Glomerular visceral epithelial cell (primary cell): ENCODE results near the gene NR4A1.

Source experiments
- DNase-seq: peaks from one replicate; pipeline ENCODE4 v3.0.0-alpha.2; 2016; ENCODE audit errors: extremely low spot score

The NR4A1 gene

DNA sequence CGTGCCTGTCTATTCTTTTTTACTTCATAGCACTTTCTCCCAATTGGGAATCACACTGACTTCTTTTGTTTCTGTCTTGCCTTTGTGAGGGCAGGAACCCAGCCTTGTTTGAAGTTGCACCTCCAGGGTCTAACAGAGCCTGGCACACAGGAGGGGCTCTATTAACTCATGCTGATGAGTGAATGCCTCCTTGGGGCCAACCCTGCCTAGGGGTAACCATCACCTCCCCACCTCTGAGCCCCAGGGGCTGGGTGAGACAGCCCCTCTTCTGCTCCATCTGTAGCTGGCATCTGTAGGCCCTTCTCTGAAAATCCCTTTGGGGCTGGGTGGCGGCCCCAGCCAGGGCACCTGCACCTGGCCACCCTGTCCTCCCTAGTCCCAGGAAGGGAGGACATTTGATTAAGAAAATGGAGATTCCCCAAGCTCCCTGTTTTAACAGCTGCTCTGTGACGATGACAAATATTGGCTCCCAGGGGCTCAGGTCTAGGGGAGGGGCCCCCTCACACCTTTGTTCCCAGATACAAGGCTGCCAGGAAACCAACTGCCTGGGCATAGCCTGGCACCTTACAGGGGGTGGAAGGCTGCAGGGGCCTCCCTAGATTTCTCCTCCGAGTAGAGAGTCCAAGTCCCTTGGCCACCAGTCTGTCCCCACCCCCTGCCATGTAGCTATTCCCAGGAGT is 32.7 kb upstream of the NR4A1 start:
- no peak for DNase-seq

DNA sequence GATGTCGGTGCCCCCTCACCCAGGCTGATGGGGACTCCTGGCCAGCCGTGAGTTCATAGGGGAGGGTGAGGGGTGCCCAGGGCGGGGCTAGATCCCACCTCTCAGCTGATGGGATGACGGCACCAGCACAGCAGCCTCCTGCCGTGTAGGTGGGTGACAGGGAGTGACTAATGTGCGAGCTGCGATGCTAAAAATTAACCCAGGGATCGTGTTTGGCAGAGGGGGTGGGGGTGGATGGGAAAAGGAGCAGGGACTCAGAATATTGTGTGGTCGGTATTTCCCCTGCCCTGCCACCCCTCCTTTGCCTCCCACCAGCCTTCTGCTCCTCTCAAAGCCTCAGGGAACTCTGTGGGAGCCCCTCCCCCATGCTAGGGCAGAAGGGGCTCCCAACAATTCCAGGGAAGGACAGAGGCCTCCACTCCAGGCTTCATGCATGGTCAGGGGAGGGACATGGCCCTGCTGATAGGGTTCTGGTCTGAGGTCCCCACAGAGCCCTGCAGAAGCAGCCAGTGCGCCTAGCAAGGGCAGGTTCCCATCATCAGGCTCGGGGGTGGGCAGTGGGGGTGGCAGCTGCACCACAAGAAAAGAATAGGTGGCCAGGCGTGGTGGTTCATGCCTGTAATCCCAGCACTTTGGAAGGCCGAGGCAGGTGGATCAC is 32.0 kb upstream of the NR4A1 start:
- peak; percentile 61 for DNase-seq

DNA sequence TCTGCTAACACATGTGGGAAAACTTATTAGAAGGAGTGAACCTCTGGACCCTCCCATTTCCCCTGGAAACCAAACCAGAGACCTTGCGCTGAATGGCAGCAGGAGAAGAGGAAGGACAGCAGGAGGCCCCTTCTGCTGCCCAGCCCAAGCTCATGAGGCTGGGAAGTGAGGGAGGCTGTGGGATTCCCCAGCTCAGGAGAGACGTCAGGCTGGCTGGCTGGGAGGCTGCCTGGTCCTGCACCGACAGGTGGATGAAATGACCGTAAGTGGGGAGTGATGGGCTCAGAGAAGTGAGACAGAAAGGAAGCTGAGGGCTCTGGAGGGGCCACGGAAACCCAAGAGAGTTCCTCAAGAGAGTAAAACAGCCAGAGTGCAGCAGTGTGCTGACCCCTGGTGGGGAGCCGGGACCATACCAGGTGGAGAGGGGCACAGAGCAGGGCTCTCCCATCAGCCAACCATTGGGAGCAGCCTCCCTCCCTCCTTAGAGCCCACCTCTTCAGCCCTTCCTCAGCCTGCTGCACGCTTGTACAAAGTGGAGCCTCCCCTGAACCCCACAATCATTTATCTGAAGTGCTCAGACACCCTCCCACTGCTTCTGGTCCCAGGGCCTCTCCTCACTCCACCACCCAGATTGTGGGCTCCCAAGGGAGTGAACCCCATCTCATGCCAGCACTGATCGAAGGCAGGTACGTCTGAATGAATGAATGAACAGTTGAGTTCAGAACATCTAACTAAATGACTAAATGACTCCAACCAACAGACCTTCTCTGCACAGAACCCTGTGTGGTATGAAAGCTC is 30.5 kb upstream of the NR4A1 start:
- DNase-seq, result peak; percentile 54

DNA sequence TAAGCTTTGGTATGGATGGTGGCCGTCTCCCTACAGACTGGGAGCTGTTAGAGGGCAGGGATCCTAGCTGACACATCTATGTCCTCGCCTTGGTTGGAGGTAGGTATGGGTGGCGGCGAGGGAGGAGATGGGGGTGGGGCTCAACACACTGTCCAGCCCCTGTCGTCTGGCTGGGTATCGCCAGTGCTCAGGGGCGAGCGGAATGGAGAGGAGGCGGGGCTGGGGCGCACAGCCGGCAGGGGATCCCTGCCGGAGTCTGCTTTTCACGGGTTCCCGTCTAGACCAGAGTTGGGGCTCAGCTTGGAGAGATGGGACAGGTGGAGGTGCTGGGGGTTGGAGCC is 28.4 kb upstream of the NR4A1 start:
- DNase-seq, result no peak

DNA sequence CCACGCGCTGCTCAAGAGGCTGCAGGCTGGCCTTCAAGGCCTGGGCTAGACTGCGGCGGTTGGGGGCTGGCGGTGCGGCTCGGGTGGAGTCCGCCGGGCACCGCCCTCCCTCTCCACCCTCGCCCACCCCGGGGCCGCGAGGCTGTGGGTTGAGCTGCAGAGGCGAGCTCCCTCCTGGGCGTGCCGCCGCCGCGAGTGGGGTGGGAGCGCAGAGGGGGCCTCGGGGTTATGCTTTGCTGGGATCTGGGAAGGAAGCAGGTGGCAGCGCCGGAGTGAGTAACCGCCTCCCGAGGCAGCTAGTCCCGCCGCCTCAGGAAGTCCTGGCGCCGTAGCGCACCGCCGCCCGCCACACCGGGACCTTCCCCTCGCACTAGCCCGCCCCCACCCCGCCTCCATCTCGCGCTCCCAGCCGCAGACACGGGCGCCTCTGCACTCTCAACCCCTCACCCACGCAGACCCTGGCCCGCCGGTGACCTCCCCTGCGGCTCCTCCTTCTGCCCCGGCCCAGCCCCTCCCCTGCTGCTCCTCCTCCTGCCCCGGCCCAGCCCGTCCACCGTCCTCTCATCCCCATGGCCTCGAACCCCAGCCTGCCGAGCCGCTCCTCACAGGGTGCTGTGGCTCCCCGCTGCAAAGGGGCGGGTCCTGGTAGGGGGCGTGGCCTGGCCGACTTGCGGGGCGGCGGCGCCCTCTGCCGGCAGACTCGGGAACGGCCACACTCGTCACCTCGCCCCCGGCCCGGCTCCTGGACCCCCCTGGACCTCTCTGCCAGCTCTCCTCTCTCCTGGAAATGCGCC is 27.9 kb upstream of the NR4A1 start:
- DNase-seq, result peak; percentile 80

DNA sequence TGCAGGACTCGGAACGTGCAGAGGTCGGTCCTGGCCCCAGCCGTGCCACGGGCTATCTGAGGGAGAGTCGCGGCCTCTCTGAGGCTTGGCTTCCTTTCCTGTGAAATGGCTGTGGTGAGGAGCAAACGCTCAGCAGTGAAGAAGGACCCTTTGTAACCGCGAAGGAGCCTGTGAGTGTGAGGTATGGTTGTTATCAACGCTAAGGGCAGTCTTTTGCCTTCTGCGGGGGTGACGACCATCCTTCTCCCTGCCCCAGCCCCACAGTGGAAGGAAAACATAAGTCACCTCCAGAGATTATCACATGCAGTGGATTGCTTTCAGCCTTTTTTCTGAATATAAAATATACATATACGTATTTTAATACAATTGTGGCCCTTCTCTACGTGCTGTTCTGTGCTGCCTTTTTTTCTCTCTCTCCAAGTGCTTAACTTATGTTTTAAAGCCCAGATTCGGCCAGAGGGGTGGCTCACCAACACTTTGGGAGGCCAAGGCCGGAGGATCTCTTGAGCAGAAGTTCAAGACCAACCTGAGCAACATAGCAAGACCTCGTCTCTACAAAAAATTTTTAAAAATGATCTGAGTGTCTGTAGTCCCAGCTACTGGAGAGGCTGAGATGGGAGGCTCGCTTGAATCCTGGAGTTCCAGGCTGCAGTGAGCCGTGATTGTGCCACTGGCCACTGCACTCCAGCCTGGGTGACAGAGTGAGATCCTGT is 27.1 kb upstream of the NR4A1 start:
- DNase-seq, result no peak

DNA sequence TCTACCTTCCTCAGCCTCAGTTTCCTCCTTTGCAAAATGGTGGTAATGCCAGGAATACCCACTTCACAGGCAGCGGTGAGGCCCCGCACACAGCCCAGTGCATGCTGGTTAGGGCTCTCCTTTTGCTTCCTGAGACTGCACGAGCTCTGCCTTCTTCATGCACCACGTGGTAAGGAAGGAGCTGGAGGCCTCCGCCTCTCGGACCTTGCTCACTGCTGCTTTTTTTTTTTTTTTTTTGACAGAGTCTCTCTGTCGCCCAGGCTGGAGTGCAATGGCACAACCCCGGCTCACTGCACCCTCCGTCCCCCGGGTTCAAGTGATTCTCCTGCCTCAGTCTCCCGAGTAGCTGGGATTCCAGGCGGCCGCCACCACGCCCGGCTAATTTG is 26.4 kb upstream of the NR4A1 start:
- no peak for DNase-seq

DNA sequence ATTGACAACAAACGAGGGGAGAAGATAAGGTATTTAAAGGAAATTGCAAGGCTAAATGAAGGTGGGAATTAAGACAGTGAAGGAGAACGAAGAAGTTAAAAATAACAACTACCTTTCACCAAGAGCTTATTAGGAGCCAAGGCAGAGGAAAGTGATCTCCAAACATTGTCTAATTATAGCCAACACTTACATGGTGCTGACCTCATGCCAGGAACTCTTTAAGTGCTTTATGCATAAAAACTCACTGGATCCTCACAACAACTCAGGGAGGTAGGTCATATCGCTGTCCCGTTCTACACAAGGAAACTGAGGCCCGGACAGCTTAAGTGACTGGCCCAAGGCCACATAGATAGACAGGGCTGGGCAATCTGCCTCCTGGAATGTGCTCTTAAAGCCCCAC is 25.0 kb upstream of the NR4A1 start:
- DNase-seq, result no peak

DNA sequence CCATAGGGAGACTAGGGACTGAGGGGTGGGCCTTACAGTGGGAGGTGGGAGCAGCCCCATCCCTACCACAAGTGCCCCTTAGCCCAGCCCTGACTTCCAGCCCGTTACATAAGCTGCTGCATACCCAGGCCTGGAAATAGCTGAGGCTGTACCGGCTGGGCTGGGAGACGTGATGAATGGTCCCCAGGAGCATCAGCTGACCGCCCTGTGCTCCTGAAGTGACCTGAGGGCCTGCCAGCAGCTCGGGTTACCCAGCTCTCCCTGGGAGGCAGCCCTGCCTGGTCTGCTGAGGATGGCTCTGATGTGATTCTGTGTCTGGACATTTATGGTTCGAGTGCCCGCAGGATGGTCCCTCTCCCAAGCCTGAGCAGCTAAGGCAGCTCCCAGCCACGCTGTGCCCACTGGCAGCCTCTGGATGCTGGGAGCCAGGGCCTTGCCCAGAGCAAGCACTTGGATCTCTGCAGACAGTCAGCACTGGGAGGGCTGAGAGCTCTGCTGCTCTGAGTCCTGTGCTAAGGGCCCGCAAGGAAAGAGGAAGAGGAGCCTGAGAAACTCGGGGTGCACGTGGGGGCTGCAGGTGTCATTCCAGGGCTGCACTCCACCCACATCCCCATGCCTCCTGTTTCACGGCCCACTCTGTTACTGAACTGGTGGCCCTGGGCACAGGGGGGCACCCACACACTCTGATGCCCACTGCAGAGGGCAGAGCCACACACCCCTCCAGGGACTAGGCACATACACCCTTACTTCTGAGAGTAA is 24.0 kb upstream of the NR4A1 start:
- DNase-seq, result no peak

DNA sequence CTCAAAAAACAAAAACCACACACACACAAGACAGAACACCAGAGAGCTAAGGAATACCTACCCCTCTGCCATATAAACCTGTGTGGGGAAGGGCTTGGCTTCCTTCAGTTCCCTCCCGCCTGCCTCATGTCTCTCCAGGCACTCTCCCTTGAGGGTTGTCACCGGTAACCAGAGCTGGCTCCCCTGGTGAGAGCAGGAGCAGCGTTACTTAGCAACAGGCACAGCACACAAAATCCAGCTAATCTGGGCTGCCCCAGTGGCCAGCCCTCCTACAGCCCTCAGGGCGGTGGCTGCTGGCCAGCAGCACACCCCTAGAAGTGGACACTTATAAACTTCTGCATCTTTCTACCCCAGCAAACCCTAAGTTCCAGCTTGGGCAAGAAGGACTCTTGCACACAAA is 21.6 kb upstream of the NR4A1 start:
- DNase-seq, result peak; percentile 31

DNA sequence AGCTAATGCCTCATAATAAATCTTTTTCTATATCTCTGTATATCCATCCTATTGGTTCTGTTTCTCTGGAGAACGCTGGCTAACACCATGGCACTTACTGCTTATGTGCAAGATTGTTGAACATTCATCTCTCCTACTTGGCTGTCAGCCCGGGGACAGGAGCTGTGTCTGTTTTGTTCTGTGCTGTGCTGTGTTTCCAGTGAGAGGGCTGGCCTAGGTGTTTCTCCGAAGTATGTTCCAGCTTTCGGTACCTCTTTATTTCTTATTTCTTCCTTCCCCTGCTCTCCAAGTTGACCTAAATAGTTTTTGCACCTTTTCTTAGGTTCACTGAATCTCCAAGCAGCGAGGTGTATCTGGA is 18.8 kb upstream of the NR4A1 start:
- DNase-seq, result no peak

DNA sequence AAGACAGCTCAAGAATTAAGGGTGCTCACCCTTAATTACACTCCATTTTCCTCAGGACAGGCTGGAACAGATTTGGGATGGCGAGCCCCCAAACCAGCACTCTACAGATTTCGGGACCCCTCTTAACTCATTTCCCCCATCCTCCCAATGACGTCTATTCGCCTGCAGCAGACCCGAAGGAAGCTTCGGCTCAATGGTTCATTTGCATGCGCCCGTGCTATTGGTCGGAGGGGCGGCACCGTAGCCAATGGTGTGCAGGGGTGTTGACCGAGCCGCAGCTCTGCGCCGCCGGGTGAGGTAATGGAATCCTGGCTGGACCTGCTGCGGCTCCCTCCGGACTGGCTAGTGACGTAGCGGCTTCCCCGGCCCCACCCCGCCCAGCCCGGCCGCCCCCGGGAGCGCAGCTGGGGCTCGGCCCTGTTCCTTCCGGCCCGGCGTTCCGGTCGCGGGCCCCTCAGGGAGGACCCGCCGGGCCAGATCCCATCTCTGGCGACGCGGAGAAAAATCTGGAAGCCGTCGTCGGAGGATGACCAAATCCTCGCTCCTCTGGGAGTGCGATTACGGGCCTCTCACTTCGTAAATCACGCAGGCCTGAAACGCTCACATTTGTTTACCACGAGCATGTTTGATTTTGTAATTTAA is 18.3 kb upstream of the NR4A1 start:
- DNase-seq, result peak; percentile 95

DNA sequence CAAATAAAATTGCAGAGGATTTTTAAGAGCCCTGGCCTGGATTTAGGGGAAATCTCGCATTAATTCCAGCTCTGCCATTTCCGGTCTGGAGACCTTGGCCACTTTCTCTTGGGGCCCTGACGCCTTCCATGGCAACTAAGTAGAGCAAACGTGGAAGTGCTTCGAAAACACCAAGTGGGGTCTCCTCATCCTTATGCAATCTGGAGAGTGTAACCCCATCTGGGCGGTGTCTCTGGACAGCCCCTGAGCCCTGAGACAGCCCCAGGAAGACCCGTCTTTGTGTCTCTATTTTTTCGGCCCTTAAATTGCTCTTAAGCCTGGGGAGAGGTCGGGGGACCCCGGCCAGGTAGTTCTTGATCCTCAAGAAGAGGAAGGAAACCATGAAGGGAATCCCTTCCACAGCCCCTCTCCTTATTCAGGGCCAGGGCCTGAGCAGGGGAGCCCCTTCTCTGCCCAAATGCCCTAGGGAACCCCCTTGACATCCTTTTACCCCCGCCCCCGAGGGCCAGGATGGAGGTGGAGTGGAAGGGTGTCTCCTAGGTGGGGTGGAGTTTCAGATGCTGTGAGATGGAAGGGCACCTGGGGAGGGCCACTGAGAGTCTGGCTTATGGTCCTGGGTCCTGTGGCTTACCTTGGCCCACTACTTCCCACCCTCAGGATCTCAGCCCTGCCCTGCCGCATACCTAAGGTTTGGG is 17.6 kb upstream of the NR4A1 start:
- no peak for DNase-seq

DNA sequence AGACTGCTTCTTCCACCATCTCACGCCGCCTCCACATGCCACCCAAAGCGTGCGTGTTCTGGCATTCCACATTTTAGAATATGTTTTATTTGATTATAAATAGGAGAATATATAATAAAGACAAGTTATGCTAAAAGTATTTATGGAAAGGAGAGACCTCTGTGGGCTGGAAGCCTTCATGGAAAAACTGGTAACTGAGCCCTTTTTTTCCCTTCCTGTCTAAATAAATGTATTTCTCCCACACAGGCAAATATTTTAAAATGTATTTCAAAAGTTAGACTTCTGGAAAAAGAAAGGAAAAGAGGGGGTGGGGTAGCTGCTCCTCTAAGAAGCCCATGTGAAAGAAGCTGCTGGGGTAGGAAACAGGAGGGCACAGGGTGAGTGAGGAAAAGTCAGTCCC is 16.1 kb upstream of the NR4A1 start:
- DNase-seq, result no peak

DNA sequence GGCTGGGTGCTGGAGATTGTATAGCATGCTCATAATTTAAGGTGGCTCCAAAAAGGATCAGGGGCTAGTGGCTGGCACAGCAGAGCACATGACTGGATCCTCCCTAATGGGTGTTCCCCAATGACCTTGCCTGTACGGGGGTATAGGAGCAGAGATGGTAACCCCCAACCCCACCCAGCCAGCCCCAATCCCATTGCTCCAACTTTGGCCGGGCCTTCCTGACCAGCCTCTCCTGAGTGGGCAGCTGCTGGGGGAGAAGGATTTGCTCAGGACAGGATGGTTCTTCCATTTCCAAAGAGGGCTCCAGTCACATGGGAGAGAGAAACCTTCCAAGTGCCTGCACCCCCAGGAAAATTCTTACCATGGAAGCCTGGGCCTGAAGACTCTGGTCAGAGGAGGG is 15.3 kb upstream of the NR4A1 start:
- DNase-seq, result no peak

DNA sequence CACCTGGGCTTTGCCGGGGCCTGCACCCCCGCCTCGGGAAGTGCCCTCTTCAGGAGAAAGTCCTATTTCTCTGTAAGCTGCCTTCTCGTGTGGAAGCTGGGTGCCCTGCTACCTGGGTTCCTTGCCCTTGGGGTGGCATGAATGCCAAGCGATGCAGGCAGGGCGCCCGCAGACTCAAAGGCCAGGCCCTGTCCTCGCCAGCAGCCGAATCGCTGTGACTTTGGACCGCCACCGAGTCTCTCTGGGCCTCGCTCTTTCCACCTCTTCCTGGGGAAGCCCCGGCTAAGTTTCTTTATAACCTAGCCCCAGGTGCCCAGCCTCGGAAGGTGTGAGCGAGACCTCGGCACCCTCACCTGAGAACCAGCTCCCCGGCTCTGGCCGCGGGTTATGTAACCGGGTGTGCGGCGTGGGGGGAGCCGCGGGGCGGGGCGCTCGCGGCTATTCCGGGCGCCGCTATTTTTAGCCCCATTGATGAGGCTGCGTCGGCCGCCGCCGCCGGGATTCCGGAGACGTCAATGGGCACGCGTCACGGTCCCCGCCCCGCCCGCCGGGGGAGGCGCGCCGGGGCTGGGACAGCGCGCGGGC is 14.6 kb upstream of the NR4A1 start:
- DNase-seq, result peak; percentile 65

DNA sequence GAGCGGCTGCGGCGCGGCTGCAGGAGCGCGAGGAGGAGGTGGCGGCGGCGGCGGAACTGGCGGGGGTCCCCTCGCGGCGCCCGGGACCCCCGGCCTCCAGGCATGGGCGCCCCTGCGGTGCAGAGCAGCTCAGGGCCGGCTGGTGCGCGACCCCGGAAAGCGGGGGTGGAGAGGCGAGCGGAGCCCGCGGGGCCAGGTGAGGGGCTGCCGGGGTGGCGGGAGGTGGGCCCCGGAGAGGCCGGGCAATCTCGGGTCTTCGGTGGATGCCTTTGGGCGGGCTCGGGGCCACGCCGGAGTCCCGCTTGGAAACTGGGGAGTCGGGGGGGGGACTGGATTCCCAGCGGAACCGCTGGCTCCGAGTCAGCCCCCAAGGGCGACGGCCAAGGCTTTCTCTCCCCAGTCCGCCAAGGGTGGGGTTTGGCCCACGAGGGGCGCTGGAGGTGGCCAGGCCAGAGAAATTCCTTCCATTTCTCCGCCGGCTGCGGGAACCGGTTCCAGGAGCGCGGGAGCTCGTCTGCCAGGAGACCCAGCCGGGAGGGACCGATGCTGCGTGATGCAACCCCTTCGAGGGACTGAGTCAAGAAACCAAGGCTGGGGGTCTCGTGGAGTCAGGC is 13.9 kb upstream of the NR4A1 start:
- peak; percentile 30 for DNase-seq

DNA sequence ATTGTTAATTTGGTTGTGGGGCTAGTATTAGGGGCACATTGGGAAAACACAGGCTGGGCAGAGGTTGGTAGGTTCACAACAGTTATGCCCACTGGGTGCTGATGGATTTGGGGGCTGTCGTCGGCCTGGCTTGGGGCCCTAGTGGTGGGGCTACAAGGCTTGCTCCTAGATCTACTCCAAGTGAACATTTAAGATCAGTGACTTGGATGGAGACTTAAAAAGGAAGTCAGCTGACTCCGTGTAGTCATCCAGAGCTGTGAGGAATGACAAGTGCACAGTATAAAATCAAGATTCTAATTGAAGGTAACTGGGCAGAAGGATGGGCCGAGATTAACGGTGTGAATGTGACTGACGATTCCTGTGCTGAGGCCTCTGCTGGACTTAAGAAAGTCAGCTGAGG is 12.8 kb upstream of the NR4A1 start:
- DNase-seq, result no peak

DNA sequence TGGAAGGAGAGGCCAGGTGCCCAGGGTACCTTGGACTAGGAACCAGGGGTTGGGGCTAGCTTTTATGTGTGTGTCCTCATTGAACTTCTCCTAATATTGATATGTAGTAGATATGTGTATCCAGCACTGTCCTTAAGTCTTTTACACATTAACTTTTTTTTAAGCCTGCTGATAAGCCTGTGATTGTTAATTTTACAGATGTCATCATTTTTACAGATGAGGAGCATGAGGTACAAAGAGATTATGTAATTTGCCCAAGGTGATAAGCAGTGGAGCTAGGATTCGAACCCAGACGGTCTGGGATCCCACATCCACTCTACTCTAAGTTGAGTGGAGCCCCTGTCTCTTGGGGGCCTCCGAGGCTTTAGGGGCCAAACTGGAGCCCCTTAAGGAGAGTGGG is 10.2 kb upstream of the NR4A1 start:
- no peak for DNase-seq
